ENCODE measurements around the gene PPP2R2B.

PPP2R2B gene

DNA sequence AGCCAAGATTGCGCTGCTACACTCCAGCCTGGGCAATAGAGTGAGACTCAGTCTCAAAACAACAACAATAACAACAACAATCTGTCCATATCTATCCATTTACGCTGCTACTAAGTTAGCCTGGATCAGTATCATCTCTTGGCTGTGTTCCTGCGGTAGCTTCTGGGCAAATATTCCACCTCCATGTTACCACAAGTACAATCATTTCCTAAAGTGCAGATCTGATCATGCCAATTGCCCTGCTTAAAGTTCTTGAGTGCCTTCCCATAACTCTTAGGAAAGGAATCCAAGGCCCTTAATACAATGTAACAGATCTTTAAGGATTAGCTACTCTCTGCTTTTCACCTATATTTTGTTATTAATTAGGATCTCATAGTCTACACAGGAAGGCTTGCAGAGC is 15.4 kb upstream of the PPP2R2B start:
- Histone ChIP-seq H3K27me3 (no peaks in the 10 kb centered on the region), H3K4me1 (ENCODE audit: control insufficient read depth in 1 of 2, insufficient read depth in 1 of 2, low read depth in 1 of 2, low read length in 1 of 2) (peaks cover 0 to 4% of the 10 kb centered on the region in 2 experiments), H3K9me3 (no peaks in the 10 kb centered on the region), H3K36me3 (no peaks in the 10 kb centered on the region), H3K4me3 (ENCODE audit: low read depth in 1 of 2, low read length in 1 of 2) (no peak overlapping the region), H3K27ac (no peak overlapping the region)
- TF ChIP-seq, protein P1, sequence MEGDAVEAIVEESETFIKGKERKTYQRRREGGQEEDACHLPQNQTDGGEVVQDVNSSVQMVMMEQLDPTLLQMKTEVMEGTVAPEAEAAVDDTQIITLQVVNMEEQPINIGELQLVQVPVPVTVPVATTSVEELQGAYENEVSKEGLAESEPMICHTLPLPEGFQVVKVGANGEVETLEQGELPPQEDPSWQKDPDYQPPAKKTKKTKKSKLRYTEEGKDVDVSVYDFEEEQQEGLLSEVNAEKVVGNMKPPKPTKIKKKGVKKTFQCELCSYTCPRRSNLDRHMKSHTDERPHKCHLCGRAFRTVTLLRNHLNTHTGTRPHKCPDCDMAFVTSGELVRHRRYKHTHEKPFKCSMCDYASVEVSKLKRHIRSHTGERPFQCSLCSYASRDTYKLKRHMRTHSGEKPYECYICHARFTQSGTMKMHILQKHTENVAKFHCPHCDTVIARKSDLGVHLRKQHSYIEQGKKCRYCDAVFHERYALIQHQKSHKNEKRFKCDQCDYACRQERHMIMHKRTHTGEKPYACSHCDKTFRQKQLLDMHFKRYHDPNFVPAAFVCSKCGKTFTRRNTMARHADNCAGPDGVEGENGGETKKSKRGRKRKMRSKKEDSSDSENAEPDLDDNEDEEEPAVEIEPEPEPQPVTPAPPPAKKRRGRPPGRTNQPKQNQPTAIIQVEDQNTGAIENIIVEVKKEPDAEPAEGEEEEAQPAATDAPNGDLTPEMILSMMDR (IDR thresholded peaks at IDR 0.05): no peak

DNA sequence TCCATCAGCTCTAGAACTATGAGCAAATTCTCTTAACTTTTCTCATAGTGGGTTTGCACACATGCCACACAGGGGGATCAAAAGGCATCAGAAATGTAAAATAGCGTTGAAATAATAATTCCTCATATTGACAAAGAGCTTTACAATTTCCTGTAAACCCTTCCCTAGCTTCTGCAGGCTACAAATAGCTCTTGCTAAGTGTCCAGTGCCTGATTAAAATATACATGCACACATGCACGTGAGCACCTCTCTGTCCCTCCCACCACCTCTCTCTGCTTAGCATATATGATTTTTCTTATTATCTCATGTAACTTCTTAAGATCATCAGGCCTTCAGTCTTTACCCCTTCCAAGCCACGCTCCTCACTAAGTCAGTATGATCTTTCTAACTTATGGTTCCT is 13.7 kb upstream of the PPP2R2B start:
- no peaks in the 10 kb centered on the region for H3K27me3 ChIP-seq
- peaks cover 0 to 4% of the 10 kb centered on the region in 2 experiments for H3K4me1 ChIP-seq (ENCODE audit: control insufficient read depth in 1 of 2, insufficient read depth in 1 of 2, low read depth in 1 of 2, low read length in 1 of 2)
- TF ChIP-seq, protein P1 (IDR thresholded peaks at IDR 0.05): no peak
- H3K9me3 ChIP-seq: no peaks in the 10 kb centered on the region
- H3K4me3 ChIP-seq (ENCODE audit: low read depth in 1 of 2, low read length in 1 of 2): no peak overlapping the region
- no peaks in the 10 kb centered on the region for H3K36me3 ChIP-seq
- no peak overlapping the region for H3K27ac ChIP-seq

DNA sequence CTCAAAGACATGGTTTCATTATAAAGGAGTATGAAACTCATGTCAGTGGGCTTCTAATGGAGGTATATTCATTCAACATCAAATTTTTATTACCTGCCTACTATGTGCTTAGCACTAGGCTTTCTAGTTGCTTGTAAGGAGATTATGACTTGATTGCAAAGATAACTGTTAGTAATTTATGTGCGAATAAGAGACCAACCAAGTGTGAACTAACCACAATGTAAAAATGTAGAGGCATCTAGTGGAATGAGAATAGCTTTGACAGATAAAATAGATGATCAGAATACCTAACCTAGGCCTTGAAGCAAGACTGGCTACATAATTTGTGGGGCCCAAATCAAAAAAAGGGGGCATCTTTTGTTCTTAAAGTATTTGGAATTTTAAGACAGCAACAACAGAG is 13.0 kb upstream of the PPP2R2B start:
- H3K27me3 ChIP-seq: no peaks in the 10 kb centered on the region
- H3K36me3 ChIP-seq: no peaks in the 10 kb centered on the region
- H3K4me3 ChIP-seq (ENCODE audit: low read depth in 1 of 2, low read length in 1 of 2): no peak overlapping the region
- no peak overlapping the region for H3K27ac ChIP-seq
- H3K4me1 ChIP-seq (ENCODE audit: control insufficient read depth in 1 of 2, insufficient read depth in 1 of 2, low read depth in 1 of 2, low read length in 1 of 2): peaks cover 0 to 4% of the 10 kb centered on the region in 2 experiments
- TF ChIP-seq, protein P1 (IDR thresholded peaks at IDR 0.05): no peak
- no peaks in the 10 kb centered on the region for H3K9me3 ChIP-seq

DNA sequence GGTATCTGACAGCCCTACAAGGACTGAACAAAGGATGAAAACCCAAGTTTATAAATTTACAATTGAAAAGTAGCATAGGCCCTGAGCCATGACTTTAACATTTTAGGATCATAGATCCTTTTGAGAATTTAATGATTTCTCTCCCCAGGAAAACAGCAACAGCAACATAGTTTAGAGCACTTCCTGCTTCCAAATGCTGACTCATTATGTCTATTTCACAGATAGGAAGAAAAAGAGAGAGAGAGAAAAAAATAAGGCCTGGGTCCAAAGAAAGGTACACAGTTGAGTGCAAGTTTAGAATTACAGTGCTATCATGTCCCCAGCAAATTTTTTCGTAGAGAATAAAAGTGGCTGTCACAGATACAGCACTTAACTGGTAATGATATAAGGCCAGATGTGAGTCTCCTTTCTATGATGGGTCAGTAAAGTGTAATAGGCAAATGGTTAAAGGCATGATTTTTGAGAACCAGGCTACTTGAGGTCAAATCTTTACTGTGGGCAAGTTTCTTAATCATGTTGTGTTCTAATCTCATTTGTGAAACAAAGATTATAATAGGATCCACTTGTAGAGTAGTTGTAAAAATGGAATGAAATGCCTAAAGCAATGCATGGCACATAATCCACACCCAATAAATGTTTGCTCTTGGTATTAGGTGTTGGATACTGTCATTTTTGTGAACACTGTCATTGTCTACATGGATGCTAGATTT is 12.3 kb upstream of the PPP2R2B start:
- TF ChIP-seq, protein P1 (IDR thresholded peaks at IDR 0.05): no peak
- H3K4me3 ChIP-seq (ENCODE audit: low read depth in 1 of 2, low read length in 1 of 2): no peak overlapping the region
- peaks cover 0 to 4% of the 10 kb centered on the region in 2 experiments for H3K4me1 ChIP-seq (ENCODE audit: control insufficient read depth in 1 of 2, insufficient read depth in 1 of 2, low read depth in 1 of 2, low read length in 1 of 2)
- H3K27me3 ChIP-seq: no peaks in the 10 kb centered on the region
- H3K27ac ChIP-seq: no peak overlapping the region
- no peaks in the 10 kb centered on the region for H3K36me3 ChIP-seq
- H3K9me3 ChIP-seq: no peaks in the 10 kb centered on the region

DNA sequence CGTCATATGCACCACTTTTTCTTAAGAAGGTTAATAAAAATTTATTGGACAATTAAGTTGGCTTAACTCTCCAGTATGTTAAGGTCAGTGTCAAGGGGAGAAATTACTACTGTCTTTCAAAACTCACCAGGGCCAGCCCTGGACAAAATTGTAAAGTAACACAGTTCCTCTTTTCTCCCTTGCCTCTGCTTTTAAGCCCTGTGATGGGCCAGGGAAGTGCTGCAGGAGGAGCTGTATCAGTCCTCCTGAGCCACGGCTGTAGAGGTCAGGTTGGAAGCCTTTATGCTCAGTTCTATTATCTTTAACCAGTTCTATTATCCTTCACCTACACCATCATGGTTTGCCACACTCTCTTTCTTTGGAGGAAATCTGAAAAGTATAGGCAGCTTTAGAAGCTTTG is 11.5 kb upstream of the PPP2R2B start:
- Histone ChIP-seq H3K36me3 (no peaks in the 10 kb centered on the region), H3K4me3 (ENCODE audit: low read depth in 1 of 2, low read length in 1 of 2) (no peak overlapping the region), H3K9me3 (no peaks in the 10 kb centered on the region), H3K27ac (no peak overlapping the region), H3K4me1 (ENCODE audit: control insufficient read depth in 1 of 2, insufficient read depth in 1 of 2, low read depth in 1 of 2, low read length in 1 of 2) (peaks cover 0 to 4% of the 10 kb centered on the region in 2 experiments), H3K27me3 (no peaks in the 10 kb centered on the region)
- TF ChIP-seq, protein P1 (IDR thresholded peaks at IDR 0.05): no peak

All from neutrophil (primary cell).